ENCODE data around the gene HHATL.

HHATL gene

DNA sequence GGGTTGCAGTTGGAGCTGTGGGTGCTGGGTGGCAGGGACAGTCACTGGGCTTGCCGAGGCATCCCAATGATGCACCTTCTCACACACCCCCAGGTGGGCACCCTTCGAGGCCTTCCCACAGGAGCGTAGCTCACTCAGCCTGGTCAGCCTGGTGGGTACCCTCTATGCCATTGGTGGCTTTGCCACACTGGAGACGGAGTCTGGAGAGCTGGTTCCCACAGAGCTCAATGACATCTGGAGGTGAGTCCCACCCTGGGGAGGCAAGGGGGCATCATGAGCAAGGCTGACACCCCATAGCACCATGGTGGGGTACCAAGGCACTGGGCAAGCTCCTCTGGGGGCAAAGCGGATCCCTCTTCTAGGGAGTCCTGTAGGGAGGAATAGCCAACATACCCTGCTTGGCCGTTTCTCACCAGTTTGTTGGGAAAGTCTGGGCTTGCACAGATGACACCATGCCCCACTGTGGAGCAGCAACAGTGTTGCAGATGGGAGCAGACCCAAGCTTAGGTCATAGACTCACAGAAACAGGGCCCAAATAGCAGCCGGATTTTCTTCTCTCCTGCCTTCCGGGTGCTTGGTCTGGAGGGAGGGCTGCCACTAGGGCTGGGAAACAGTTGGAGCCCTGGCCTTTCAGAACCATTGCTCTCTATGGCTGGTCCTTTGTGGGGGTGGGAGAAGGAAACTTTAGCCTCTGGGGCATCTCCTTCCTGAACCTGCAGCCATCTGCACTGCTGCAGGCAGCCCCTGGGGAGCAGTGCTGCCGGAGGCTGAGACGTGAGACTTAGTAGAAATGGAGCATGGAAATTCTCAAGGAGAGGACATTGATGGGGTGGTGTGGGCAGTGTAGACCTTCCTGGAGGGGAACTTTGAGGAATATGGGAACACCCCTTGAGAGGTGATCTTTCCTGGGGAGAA lies 11.6 kb downstream of the HHATL start:
- DNase-seq (ENCODE audit: low spot score): no peak
- TF ChIP-seq, protein P1, sequence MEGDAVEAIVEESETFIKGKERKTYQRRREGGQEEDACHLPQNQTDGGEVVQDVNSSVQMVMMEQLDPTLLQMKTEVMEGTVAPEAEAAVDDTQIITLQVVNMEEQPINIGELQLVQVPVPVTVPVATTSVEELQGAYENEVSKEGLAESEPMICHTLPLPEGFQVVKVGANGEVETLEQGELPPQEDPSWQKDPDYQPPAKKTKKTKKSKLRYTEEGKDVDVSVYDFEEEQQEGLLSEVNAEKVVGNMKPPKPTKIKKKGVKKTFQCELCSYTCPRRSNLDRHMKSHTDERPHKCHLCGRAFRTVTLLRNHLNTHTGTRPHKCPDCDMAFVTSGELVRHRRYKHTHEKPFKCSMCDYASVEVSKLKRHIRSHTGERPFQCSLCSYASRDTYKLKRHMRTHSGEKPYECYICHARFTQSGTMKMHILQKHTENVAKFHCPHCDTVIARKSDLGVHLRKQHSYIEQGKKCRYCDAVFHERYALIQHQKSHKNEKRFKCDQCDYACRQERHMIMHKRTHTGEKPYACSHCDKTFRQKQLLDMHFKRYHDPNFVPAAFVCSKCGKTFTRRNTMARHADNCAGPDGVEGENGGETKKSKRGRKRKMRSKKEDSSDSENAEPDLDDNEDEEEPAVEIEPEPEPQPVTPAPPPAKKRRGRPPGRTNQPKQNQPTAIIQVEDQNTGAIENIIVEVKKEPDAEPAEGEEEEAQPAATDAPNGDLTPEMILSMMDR (IDR thresholded peaks at IDR 0.05; ENCODE audit: extremely low read depth, insufficient read depth, missing control alignments): no peak
- in situ Hi-C loops (cut with MboI; ENCODE audit: low pct_unique_long_range_greater_than_20kb, low sequenced_read_pairs, unreplicated experiment): no loop called here

DNA sequence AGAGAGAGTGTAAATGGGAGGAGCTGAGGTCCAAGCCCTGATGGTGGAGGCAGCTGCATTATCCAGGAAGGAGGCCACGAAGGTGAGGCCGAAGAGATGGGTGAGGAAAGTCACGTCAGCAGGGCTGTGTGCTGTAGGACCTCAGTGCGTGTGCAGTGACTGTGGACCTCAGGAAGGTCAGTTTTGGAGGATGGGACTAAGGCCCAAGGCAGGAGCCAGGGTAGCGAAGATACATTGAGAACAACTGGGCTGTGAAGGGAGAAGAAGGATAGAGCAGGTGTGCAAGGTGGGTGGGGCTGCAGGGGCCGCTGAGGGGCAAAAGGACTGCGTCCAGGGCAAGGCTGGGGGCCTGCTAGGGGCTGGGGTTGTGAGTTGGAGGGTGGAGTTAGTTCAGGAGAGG lies 12.4 kb downstream of the HHATL start:
- in situ Hi-C loops (cut with MboI; ENCODE audit: low pct_unique_long_range_greater_than_20kb, low sequenced_read_pairs, unreplicated experiment): no loop called here
- DNase-seq (ENCODE audit: low spot score): no peak
- TF ChIP-seq, protein P1 (IDR thresholded peaks at IDR 0.05; ENCODE audit: extremely low read depth, insufficient read depth, missing control alignments): no peak

DNA sequence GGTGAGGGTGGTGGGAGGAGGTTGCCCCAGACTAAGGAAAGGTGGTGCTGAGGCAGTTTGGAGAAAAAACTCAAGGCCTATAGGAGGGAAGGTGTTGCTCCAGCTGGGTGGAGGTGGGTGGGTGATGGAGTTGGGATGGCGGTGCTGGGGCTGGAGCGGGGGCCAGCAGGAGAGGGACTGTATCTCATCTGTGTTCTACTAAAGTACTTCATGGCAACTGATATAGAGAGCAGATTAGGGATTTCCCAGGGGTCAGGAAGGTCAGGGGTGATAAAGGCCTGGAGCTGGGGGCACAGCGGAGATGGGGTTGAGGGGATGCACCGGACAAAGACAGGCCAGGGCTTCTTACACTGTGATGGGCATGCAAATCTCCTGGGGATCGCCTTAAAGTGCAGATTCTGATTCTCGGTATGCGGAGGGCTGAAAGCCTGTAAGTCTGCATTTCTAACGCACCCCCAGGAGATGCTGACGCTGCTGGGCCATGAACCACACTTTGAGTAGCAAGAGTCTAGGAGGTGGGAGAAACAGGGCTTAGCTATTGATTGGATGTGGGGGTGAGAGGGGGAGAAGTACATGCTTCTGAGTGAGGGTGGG lies 13.1 kb downstream of the HHATL start:
- in situ Hi-C loops (cut with MboI; ENCODE audit: low pct_unique_long_range_greater_than_20kb, low sequenced_read_pairs, unreplicated experiment): no loop called here
- TF ChIP-seq, protein P1 (IDR thresholded peaks at IDR 0.05; ENCODE audit: extremely low read depth, insufficient read depth, missing control alignments): no peak
- no peak for DNase-seq (ENCODE audit: low spot score)

DNA sequence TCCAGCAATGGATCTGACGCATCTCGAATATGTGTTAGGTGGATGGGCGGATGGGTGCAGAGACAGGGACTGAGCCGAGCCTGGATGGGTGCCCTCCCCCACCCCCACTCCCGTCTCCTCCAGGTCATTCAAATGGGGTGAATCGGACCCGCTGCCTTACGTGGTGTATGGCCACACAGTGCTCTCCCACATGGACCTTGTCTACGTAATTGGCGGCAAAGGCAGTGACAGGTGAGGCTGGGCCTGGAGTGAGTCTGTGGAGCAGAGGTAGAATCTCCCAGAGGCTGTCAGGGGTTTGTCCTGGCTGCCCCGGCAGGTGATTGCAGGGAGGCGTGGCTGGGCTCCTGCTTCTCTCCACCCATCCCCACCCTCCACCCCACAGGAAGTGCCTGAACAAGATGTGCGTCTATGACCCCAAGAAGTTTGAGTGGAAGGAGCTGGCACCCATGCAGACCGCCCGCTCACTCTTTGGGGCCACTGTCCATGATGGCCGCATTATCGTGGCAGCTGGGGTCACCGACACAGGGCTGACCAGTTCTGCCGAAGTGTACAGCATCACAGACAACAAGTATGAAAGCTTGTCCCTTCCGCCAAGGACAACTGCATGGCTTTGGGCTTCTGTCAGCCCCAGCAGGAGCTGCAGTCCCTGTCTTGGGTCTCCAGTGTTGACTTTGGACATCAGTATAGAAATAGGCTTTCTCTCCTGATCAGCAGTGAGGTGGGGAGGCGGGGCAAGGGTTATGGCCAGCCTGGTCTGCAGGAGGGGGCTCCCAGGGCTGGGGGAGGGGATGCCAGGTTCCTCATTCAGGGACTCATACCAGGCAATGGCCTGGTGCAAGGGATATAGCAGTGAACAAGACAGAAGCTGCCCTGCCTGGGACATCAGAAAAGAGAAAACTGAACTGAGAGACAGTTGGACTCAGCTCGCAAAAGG lies 13.8 kb downstream of the HHATL start:
- TF ChIP-seq, protein P1 (IDR thresholded peaks at IDR 0.05; ENCODE audit: extremely low read depth, insufficient read depth, missing control alignments): no peak
- in situ Hi-C loops (cut with MboI; ENCODE audit: low pct_unique_long_range_greater_than_20kb, low sequenced_read_pairs, unreplicated experiment): no loop called here
- DNase-seq (ENCODE audit: low spot score): peak; percentile 23

DNA sequence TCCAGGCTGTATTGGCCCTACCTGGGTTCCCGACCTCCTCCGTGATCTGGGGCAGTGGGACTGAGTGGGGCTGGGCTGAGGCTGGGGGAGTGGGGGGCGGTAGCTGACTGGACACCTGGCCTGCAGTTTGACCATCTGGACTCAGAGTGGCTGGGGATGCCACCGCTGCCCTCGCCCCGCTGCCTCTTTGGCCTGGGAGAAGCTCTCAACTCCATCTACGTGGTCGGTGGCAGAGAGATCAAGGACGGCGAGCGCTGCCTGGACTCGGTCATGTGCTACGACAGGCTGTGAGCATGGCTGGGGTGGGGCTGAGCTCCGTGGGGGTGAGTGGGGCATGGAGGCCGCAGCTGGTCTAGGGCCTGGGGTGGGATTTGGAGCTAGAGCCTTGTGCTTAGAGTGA lies 14.6 kb downstream of the HHATL start:
- TF ChIP-seq, protein P1 (IDR thresholded peaks at IDR 0.05; ENCODE audit: extremely low read depth, insufficient read depth, missing control alignments): no peak

More for the DNA sequence above, 14.6 kb downstream of the HHATL start:
- in situ Hi-C loops (cut with MboI; ENCODE audit: low pct_unique_long_range_greater_than_20kb, low sequenced_read_pairs, unreplicated experiment): no loop called here
- DNase-seq (ENCODE audit: low spot score): no peak
